Activated B cell treated with CpG ODN at 0.5 μM for 24 hours (primary cell): Measurements from ENCODE around the gene FHIT. TPM values are rescaled to one million over a fixed set of nuclear protein-coding genes. Genes with fewer than 3 reads are reported as not detected.

Experiments used
- ATAC-seq: fragments of 200-7000 bp; cut with Tn5 transposase; one replicate; pipeline ENCODE4 v1.10.0; 2021; ENCODE audit warnings: low read depth, mild to moderate bottlenecking, moderate library complexity
- CTCF ChIA-PET: fragments of 350-600 bp; sonication (Branson Sonifier 250); formaldehyde crosslinking; loops from one replicate; lab custom pipeline; 2021; ENCODE audit warnings: antibody characterized with exemption; lab: Charles Lee
- POLR2A ChIA-PET: fragments of 350-600 bp; sonication (Branson Sonifier 250); formaldehyde crosslinking; loops from one replicate; lab custom pipeline; 2021; ENCODE audit warnings: antibody characterized with exemption; lab: Charles Lee
- DNase-seq: peaks from one replicate; pipeline ENCODE4 v3.0.0; 2022
- H3K27ac Mint-ChIP-seq: one replicate; pipeline ENCODE4 v1.8.0; 2020; ENCODE audit warnings: mixed read lengths
- H3K27me3 Mint-ChIP-seq: one replicate; pipeline ENCODE4 v1.8.0; 2021; ENCODE audit warnings: mixed read lengths
- H3K36me3 Mint-ChIP-seq: one replicate; pipeline ENCODE4 v1.8.0; 2021; ENCODE audit warnings: low read depth, mixed read lengths
- H3K4me1 Mint-ChIP-seq: one replicate; pipeline ENCODE4 v1.8.0; 2021; ENCODE audit warnings: mixed read lengths
- H3K4me3 Mint-ChIP-seq: one replicate; pipeline ENCODE4 v1.8.0; 2020; ENCODE audit warnings: mild to moderate bottlenecking, mixed read lengths
- H3K9me3 Mint-ChIP-seq: one replicate; pipeline ENCODE4 v1.8.0; 2020; ENCODE audit warnings: mixed read lengths
- intact Hi-C: fragments of 100-400 bp; cut with micrococcal nuclease; formaldehyde crosslinking; loops from one replicate; pipeline ENCODE4 v1.15.1; 2024
- total RNA-seq: library from RNA; stranded (reverse); gene quantifications from 2 replicates; pipeline ENCODE4 v1.2.3, GENCODE V29; 2022
- TF ChIP-seq, protein P1 (sequence below): fragments of 200-600 bp; IDR thresholded peaks from one replicate; pipeline ENCODE4 v1.8.0; 2022; ENCODE audit warnings: antibody characterized with exemption, mild to moderate bottlenecking

Gene FHIT
- total RNA-seq, 1 donor from 2014 or later: 5.5 TPM

DNA sequence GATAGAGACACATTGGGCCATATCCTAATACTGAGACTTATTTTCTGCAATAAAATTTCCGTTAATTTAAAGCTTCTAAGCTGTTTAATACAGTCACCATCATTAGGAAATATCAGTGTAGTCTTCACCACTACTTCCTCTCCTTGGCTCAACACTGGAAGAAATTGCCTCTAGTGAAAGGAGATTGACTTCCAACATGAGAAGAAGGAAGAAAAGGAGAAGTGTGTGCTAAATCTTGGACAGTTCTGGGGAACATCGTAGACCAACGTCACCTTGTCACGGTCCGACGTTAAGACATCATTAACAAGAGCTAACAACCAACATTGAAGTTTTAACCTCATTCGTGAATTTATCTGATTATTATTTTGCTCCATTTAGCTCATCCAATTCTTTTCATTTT lies 1214.4 kb downstream of the FHIT start:
- TF ChIP-seq, protein P1, sequence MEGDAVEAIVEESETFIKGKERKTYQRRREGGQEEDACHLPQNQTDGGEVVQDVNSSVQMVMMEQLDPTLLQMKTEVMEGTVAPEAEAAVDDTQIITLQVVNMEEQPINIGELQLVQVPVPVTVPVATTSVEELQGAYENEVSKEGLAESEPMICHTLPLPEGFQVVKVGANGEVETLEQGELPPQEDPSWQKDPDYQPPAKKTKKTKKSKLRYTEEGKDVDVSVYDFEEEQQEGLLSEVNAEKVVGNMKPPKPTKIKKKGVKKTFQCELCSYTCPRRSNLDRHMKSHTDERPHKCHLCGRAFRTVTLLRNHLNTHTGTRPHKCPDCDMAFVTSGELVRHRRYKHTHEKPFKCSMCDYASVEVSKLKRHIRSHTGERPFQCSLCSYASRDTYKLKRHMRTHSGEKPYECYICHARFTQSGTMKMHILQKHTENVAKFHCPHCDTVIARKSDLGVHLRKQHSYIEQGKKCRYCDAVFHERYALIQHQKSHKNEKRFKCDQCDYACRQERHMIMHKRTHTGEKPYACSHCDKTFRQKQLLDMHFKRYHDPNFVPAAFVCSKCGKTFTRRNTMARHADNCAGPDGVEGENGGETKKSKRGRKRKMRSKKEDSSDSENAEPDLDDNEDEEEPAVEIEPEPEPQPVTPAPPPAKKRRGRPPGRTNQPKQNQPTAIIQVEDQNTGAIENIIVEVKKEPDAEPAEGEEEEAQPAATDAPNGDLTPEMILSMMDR: no peak
- POLR2A ChIA-PET: no interaction called here
- intact Hi-C loops: no loop called here
- no peaks in the 10 kb centered on the region for H3K36me3 Mint-ChIP-seq
- no peaks in the 10 kb centered on the region for H3K4me1 Mint-ChIP-seq
- H3K27ac Mint-ChIP-seq: no peak overlapping the region
- no peak overlapping the region for H3K4me3 Mint-ChIP-seq
- no peak for ATAC-seq
- H3K27me3 Mint-ChIP-seq: no peaks in the 10 kb centered on the region
- no peak for DNase-seq
- CTCF ChIA-PET: no interaction called here
- H3K9me3 Mint-ChIP-seq: no peaks in the 10 kb centered on the region

DNA sequence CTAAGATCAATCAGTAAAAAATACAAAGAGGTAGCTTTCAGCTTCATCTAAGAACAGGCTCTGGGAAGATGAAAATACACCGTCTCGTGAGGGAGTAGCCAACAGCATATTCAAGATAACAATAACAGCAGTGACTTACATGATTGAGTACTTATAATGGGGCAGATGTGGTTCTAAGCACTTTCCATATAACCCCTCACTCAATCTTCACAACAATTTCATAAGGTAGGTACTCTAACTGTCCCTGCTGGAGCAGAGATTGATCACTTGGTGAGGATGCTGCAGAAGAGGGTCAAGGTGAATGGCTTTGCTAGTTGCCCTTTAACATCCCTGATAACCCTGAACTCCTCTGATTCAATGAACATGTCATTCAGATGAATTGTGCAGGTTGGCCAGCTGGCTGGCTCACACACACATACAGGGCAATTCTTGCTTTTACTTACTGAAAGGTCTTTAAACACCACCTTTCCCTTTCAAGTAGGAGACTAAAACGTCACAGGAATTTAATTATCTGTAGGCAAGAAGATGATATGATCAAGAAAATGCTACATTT lies 1217.3 kb downstream of the FHIT start:
- no peak for ATAC-seq
- H3K4me1 Mint-ChIP-seq: no peaks in the 10 kb centered on the region
- TF ChIP-seq, protein P1: no peak
- ChIA-PET CTCF (no interaction called here), POLR2A (no interaction called here)
- no peak for DNase-seq
- no peak overlapping the region for H3K4me3 Mint-ChIP-seq
- intact Hi-C loops: no loop called here
- no peaks in the 10 kb centered on the region for H3K9me3 Mint-ChIP-seq
- H3K36me3 Mint-ChIP-seq: no peaks in the 10 kb centered on the region
- H3K27me3 Mint-ChIP-seq: no peaks in the 10 kb centered on the region
- H3K27ac Mint-ChIP-seq: no peak overlapping the region

DNA sequence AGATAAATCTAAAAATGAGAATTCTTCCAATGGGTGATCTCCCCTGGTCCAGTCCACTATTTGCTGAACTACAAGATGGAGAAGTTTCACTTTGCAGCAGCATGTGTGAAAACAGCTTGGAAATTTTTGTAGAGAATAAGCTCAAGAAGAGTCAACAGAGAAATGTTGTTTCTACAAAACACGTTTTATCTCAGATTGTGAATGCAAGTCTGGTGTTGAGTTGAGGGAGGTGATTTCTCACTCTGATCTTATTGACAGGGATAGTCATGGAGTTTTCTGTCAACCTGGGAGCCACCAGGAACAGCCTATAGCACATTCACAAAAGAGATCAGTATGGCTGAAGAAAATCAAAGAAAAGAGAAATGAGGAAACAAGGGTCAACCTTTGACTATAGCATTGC lies 1220.3 kb downstream of the FHIT start:
- CTCF ChIA-PET: no interaction called here
- no peaks in the 10 kb centered on the region for H3K36me3 Mint-ChIP-seq
- intact Hi-C loops: no loop called here
- no peak overlapping the region for H3K27ac Mint-ChIP-seq
- H3K4me3 Mint-ChIP-seq: no peak overlapping the region
- no peaks in the 10 kb centered on the region for H3K4me1 Mint-ChIP-seq
- DNase-seq (no peak), ATAC-seq (no peak)
- TF ChIP-seq, protein P1: no peak
- POLR2A ChIA-PET: no interaction called here
- no peaks in the 10 kb centered on the region for H3K27me3 Mint-ChIP-seq
- no peaks in the 10 kb centered on the region for H3K9me3 Mint-ChIP-seq

DNA sequence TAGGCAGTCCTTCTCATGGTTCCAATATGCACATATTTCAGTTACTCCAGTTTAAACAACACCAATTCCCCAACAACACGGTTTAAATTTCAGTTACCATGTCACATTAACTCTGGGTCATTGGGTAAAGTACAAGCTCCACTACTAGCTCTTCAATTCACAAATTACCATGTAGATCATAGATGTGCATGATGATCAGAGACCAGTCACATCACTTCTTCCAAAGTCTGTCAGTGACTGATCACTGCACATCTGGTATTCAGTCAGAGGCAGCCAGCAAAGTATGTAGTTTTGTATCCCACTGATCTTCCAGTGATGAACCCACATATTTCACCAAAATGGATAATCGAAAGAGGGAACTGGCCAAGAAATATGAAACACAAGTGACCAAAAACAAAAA lies 1223.0 kb downstream of the FHIT start:
- intact Hi-C loops: no loop called here
- ChIA-PET CTCF (no interaction called here), POLR2A (no interaction called here)
- TF ChIP-seq, protein P1: no peak
- H3K27ac Mint-ChIP-seq: no peak overlapping the region
- DNase-seq (no peak), ATAC-seq (no peak)
- H3K9me3 Mint-ChIP-seq: no peaks in the 10 kb centered on the region
- H3K36me3 Mint-ChIP-seq: no peaks in the 10 kb centered on the region
- no peaks in the 10 kb centered on the region for H3K4me1 Mint-ChIP-seq
- no peak overlapping the region for H3K4me3 Mint-ChIP-seq
- no peaks in the 10 kb centered on the region for H3K27me3 Mint-ChIP-seq

DNA sequence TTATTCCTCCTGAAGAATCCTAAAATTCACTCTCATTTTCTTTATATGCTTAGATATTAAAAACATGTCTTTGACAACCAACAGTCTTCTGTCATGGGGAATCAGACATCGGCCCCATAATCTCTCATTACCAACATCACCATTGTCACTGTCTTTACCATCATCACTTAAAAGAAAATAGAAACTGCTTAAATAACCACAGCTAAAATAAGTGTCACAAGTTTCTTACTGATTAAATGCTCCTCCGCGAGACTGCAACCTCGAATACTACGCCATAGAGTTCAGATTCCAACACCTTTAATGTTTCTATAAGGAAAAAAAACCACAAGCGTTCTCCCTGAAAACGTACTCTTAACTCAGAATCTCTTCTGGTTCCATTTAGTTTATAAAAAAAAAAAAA lies 1223.9 kb downstream of the FHIT start:
- CTCF ChIA-PET: no interaction called here
- no peak for DNase-seq
- ATAC-seq: no peak
- no peak overlapping the region for H3K27ac Mint-ChIP-seq
- POLR2A ChIA-PET: no interaction called here
- no peaks in the 10 kb centered on the region for H3K9me3 Mint-ChIP-seq
- H3K4me3 Mint-ChIP-seq: no peak overlapping the region
- intact Hi-C loops: no loop called here
- H3K4me1 Mint-ChIP-seq: no peaks in the 10 kb centered on the region
- H3K27me3 Mint-ChIP-seq: no peaks in the 10 kb centered on the region
- TF ChIP-seq, protein P1: no peak
- H3K36me3 Mint-ChIP-seq: no peaks in the 10 kb centered on the region
